ENCODE measurements around the gene GAK.

GAK gene

GRCh38 chr4:963276-964225 lies 31.4 kb upstream of the GAK start:
- DNase-seq, result no peak

GRCh38 chr4:962231-963208 lies 30.4 kb upstream of the GAK start:
- no peak for DNase-seq

DNA sequence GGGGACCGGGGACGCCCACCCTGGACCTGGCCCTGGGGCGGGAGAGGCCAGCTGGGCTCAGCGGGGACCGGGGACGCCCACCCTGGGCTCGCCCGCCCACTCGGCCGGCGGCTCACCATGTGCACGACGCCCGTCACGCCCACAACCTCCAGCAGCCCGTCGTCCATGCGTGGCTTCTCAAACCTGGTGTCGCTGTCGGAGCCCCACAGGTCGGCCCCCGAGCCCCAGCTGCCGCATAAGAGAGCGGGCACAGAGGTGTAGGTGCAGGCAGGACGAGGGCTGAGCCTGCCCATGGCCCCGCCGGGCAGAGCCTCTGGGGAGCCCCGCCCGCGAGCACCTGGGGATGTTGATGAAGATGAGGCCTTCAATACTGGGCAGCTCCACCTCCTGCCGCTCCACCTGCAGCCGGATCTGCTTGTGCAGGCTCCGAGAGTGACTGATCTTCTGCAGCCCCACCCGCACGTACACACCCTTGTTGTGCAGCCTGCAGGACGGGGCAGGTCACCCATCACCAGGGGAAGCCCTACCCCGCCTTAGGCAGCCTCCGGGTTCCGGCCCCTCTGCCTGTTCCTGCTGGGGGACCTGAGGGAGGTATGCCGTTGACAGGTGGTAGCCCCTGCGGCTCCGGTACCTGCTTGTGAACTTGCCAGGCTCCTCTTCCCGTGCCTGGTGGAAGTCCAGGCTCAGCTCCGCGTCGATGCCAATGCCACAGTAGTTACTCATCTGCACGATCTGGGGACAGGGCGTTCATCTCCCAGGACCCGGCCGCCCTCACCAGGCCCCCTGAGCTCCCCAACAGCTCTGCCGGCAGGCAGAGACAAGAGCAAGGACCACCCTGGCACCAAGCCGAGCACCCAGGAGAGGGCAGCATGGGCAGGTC lies 29.5 kb upstream of the GAK start:
- DNase-seq, result no peak

- no peak for DNase-seq
Observed at GRCh38 chr4:960636-961350, 28.7 kb upstream of the GAK start.

- no peak for DNase-seq
Observed at GRCh38 chr4:960140-960635, 28.1 kb upstream of the GAK start.

- DNase-seq, result no peak
Observed at GRCh38 chr4:959338-960139, 27.4 kb upstream of the GAK start.

- DNase-seq, result no peak
Observed at GRCh38 chr4:958696-959337, 26.7 kb upstream of the GAK start.

DNA sequence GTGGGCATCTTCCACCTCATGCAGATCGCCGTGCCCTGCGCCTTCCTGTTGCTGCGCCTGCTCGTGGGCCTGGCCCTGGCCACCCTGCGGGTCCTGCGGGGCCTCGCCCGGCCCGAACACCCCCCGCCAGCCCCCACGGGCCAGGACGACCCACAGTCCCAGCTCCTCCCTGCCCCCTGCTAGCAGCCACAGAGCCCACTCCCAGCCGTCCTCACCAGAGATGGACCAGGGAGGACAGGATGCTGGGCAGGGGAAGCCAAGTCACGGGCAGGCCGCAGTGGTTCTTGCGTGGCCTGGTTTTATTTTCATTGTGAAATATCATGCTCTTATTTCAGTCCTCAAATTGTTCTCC lies 26.2 kb upstream of the GAK start:
- no peak for DNase-seq

DNA sequence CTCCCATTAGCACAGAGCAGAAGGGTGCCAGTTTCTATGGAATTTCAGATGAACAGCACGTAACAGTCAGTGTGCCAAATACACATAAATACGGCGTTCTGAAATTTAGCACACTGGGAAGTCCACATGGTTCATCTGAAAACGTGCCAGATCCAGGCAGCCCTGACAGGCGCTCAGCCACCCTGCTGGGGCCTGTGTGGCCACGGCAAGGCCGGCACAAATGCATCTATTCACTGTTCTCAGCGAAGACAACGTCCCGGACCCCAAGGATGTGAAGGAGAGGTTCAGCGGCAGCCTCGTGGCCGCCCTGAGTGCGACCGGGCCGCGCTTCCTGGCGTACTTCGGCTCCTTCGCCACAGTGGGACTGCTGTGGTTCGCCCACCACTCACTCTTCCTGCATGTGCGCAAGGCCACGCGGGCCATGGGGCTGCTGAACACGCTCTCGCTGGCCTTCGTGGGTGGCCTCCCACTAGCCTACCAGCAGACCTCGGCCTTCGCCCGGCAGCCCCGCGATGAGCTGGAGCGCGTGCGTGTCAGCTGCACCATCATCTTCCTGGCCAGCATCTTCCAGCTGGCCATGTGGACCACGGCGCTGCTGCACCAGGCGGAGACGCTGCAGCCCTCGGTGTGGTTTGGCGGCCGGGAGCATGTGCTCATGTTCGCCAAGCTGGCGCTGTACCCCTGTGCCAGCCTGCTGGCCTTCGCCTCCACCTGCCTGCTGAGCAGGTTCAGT lies 25.6 kb upstream of the GAK start:
- DNase-seq, result no peak

GRCh38 chr4:957231-957580 lies 25.1 kb upstream of the GAK start:
- no peak for DNase-seq

- no peak for DNase-seq
Observed at GRCh38 chr4:956531-957230, 24.6 kb upstream of the GAK start.

DNA sequence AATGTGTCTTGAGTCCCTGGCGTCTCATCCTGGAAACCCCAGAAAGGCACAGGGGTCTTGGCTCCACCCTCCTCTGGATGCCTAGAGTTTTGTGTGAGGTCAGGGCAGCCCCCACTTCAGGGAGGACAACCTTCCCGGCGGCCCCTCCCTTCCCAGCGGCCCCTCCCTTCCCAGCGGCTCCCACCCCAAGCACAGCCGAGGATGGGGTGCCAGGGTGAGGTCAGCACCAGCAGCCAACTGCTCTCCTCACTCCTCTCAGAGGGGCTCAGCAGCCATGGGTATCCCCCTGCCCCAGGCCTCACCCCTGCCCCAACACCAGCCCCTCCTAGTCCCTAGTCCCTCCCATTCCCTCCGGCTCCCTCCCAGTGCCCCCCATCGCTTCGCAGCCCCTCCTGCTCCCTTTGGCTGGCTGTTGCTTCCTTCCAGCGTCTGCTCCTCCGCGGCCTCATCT lies 23.8 kb upstream of the GAK start:
- no peak for DNase-seq

GRCh38 chr4:955161-955921 lies 23.2 kb upstream of the GAK start:
- no peak for DNase-seq

GRCh38 chr4:954211-955020 lies 22.3 kb upstream of the GAK start:
- no peak for DNase-seq

- no peak for DNase-seq
Observed at GRCh38 chr4:953574-953915, 21.4 kb upstream of the GAK start.

- no peak for DNase-seq
Observed at GRCh38 chr4:952881-953573, 20.9 kb upstream of the GAK start.
